Liver (tissue), 5 donors: ENCODE data around the gene PRRG4. TPM values are rescaled to one million over a fixed set of nuclear protein-coding genes. Genes with fewer than 3 reads are reported as not detected.

Experiments used
- JUND ChIP-seq, 2 donors: IDR thresholded peaks; 2 replicates each; pipeline ENCODE4 v1.6.1; 2016; ENCODE audit warnings: antibody characterized with exemption in 2 of 2
- YY1 ChIP-seq: IDR thresholded peaks from 2 replicates; pipeline ENCODE4 v1.6.1; 2016; ENCODE audit warnings: antibody characterized with exemption, mild to moderate bottlenecking
- polyA plus RNA-seq, 2 donors: library from polyadenylated mRNA; stranded (reverse) in 1 of 2; unstranded in 1 of 2; fragments of 200-250 nt in 1 of 2; fragments of >200 nt in 1 of 2; fragmentation: Nextera tagmentation in 1 of 2; extraction: Ambion mirVana in 1 of 2; gene quantifications; one replicate each; pipeline versions ENCODE4 v1.2.1 to v1.2.3, GENCODE V29; 2013 to 2015
- total RNA-seq, 2 donors: library from RNA; depleted of rRNA; stranded (reverse); fragments of >200 nt; gene quantifications; one replicate each; pipeline ENCODE4 v1.2.3, GENCODE V29; 2014
- TF ChIP-seq, protein P1 (sequence below): IDR thresholded peaks from 2 replicates; pipeline ENCODE4 v1.6.1; 2016; ENCODE audit warnings: antibody characterized with exemption, mild to moderate bottlenecking
- TF ChIP-seq, protein P2 (sequence below): IDR thresholded peaks from 2 replicates; pipeline ENCODE4 v1.6.1; 2016; ENCODE audit warnings: antibody characterized with exemption
- donor health status: healthy.
- donor health status: healthy.
- donor health status: healthy.

PRRG4 gene
- total and polyA plus RNA-seq, 4 donors: 3.4 to 12.0 (median 5.9) TPM

DNA sequence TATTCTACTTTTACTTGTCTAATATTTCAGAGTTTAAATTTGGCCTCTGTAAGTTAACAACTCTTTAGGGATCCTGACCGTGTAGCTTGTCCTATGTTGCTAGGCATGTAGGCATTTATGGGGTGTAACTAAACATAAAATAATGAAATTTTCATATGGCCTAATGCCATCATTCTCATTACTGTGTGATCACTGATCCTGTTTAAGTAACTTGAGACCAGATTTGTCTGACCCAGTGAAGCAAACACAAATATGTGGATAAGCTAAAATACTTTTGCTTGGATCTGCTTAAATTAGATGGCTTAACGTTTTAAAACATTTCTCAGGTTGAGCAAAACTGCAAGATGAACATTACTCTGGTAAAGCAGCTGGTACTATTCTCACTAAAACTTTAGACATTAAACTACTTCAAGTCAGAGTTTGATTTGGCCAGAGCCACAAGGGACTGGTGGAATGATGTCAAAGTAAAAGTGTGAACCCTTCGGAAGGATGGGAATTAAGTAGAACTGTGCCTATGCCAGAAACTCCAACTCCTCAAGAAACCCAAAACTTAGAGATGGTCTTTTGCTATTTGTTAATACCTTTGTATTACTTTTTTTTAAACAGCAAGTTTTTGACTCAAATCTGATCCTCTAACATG, 75.4 kb downstream of the PRRG4 start (continued):
- TF ChIP-seq, protein P1, sequence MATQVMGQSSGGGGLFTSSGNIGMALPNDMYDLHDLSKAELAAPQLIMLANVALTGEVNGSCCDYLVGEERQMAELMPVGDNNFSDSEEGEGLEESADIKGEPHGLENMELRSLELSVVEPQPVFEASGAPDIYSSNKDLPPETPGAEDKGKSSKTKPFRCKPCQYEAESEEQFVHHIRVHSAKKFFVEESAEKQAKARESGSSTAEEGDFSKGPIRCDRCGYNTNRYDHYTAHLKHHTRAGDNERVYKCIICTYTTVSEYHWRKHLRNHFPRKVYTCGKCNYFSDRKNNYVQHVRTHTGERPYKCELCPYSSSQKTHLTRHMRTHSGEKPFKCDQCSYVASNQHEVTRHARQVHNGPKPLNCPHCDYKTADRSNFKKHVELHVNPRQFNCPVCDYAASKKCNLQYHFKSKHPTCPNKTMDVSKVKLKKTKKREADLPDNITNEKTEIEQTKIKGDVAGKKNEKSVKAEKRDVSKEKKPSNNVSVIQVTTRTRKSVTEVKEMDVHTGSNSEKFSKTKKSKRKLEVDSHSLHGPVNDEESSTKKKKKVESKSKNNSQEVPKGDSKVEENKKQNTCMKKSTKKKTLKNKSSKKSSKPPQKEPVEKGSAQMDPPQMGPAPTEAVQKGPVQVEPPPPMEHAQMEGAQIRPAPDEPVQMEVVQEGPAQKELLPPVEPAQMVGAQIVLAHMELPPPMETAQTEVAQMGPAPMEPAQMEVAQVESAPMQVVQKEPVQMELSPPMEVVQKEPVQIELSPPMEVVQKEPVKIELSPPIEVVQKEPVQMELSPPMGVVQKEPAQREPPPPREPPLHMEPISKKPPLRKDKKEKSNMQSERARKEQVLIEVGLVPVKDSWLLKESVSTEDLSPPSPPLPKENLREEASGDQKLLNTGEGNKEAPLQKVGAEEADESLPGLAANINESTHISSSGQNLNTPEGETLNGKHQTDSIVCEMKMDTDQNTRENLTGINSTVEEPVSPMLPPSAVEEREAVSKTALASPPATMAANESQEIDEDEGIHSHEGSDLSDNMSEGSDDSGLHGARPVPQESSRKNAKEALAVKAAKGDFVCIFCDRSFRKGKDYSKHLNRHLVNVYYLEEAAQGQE: no peak
- TF ChIP-seq YY1 (no peak), JUND (IDR thresholded peaks at IDR 0.05) (no peak)
- TF ChIP-seq, protein P2, sequence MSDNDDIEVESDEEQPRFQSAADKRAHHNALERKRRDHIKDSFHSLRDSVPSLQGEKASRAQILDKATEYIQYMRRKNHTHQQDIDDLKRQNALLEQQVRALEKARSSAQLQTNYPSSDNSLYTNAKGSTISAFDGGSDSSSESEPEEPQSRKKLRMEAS: no peak

Other genes with a start within 250 kb of the PRRG4 start
- gene EIF3M, start 246.1 kb upstream of the PRRG4 start, total RNA-seq: 100 to 1,000 TPM; 139 to 223 TPM
- gene EIF3M, start 246.1 kb upstream of the PRRG4 start, polyA plus RNA-seq: 100 to 1,000 TPM; 115 to 145 TPM
- gene CCDC73, start 35.3 kb upstream of the PRRG4 start, total RNA-seq: under 1 TPM; 0.23 to 0.50 TPM
- gene CCDC73, start 35.3 kb upstream of the PRRG4 start, polyA plus RNA-seq: under 1 TPM; 0.02 to 0.43 TPM
- gene QSER1, start 62.9 kb downstream of the PRRG4 start, total RNA-seq: 10 to 100 TPM; 11.9 to 12.6 TPM
- gene QSER1, start 62.9 kb downstream of the PRRG4 start, polyA plus RNA-seq: 1 to 10 TPM; 2.4 TPM
- 10 to 100 TPM in 1 of 2 donors, 1 to 10 TPM in 1; 7.1 to 64.8 TPM for gene DEPDC7, start 186.0 kb downstream of the PRRG4 start, total RNA-seq
- 10 to 100 TPM; 21.0 to 62.0 TPM for gene DEPDC7, start 186.0 kb downstream of the PRRG4 start, polyA plus RNA-seq
- gene TCP11L1, start 209.6 kb downstream of the PRRG4 start, total RNA-seq: 10 to 100 TPM; 10.5 to 11.7 TPM
- gene TCP11L1, start 209.6 kb downstream of the PRRG4 start, polyA plus RNA-seq: 1 to 10 TPM; 2.9 to 3.3 TPM